ENCODE results near the gene HS3ST3B1.
A peak's percentile ranks its signal among the peaks of the same experiment; 100 is the strongest.

The HS3ST3B1 gene

GRCh38 chr17:14300575-14301278 is at the start of gene HS3ST3B1:
TSS of gene HS3ST3B1 (plus strand) at chr17:14301081. CDS start at chr17:14301519, 438 bp downstream.
- DNase-seq (ENCODE audit: low read depth): peak; percentile 99

GRCh38 chr17:14261406-14261805 is 39.5 kb upstream of the HS3ST3B1 start:
- DNase-seq (ENCODE audit: low read depth): no peak

GRCh38 chr17:14268264-14268663 is 32.6 kb upstream of the HS3ST3B1 start:
- DNase-seq (ENCODE audit: low read depth): no peak

- DNase-seq (ENCODE audit: low read depth): no peak
Observed at GRCh38 chr17:14269473-14269872, 31.4 kb upstream of the HS3ST3B1 start.

- no peak for DNase-seq (ENCODE audit: low read depth)
Observed at GRCh38 chr17:14270508-14270907, 30.4 kb upstream of the HS3ST3B1 start.

GRCh38 chr17:14276535-14277250 is 24.2 kb upstream of the HS3ST3B1 start:
- DNase-seq (ENCODE audit: low read depth): no peak

GRCh38 chr17:14281530-14281929 is 19.4 kb upstream of the HS3ST3B1 start:
- no peak for DNase-seq (ENCODE audit: low read depth)

- no peak for DNase-seq (ENCODE audit: low read depth)
Observed at GRCh38 chr17:14282726-14283125, 18.2 kb upstream of the HS3ST3B1 start.

GRCh38 chr17:14289162-14289561 is 11.7 kb upstream of the HS3ST3B1 start:
- DNase-seq (ENCODE audit: low read depth): no peak

GRCh38 chr17:14294876-14295275 is 6.0 kb upstream of the HS3ST3B1 start:
- DNase-seq (ENCODE audit: low read depth): no peak

GRCh38 chr17:14295676-14296075 is 5.2 kb upstream of the HS3ST3B1 start:
- no peak for DNase-seq (ENCODE audit: low read depth)

GRCh38 chr17:14296166-14296910 is 4.5 kb upstream of the HS3ST3B1 start:
- DNase-seq (ENCODE audit: low read depth): no peak

- peak; percentile 70 for DNase-seq (ENCODE audit: low read depth)
Observed at GRCh38 chr17:14297161-14297851, 3.6 kb upstream of the HS3ST3B1 start.

- no peak for DNase-seq (ENCODE audit: low read depth)
Observed at GRCh38 chr17:14298221-14298946, 2.5 kb upstream of the HS3ST3B1 start.

- no peak for DNase-seq (ENCODE audit: low read depth)
Observed at GRCh38 chr17:14298947-14299279, 2.0 kb upstream of the HS3ST3B1 start.

GRCh38 chr17:14299280-14300141 is 1.4 kb upstream of the HS3ST3B1 start:
- peak; percentile 67 for DNase-seq (ENCODE audit: low read depth)

- peak; percentile 47 for DNase-seq (ENCODE audit: low read depth)
Observed at GRCh38 chr17:14301279-14302090, 604 bp downstream of the HS3ST3B1 start.

GRCh38 chr17:14302091-14302430 is 1.2 kb downstream of the HS3ST3B1 start:
- DNase-seq (ENCODE audit: low read depth): peak; percentile 73

- DNase-seq (ENCODE audit: low read depth): peak; percentile 90
Observed at GRCh38 chr17:14302431-14303099, 1.7 kb downstream of the HS3ST3B1 start.

Measured in ELR (cell line).